K562 (cell line): ENCODE measurements around the gene NAP1L4. TPM values are rescaled to one million over a fixed set of nuclear protein-coding genes. Genes with fewer than 3 reads are reported as not detected.
A peak's percentile ranks its signal among the peaks of the same experiment; 100 is the strongest.

Source experiments
- BMI1 ChIP-seq: fragments of 150-350 bp; IDR thresholded peaks from 2 replicates; pipeline ENCODE4 v1.6.1; 2014; ENCODE audit warnings: low read length
- GABPB1 ChIP-seq: sonication (generic); formaldehyde crosslinking; IDR thresholded peaks from 2 replicates; pipeline ENCODE4 v1.8.0; 2022; ENCODE audit warnings: mild to moderate bottlenecking, missing genetic modification reagents
- GTF2A2 ChIP-seq: IDR thresholded peaks from 2 replicates; pipeline ENCODE4 v1.6.1; 2016; ENCODE audit warnings: mild to moderate bottlenecking, missing genetic modification characterization, missing compliant biosample characterization
- LARP7 ChIP-seq: fragments of 450-650 bp; IDR thresholded peaks from 2 replicates; pipeline ENCODE4 v1.6.1; 2016
- PHF8 ChIP-seq: fragments of 200-600 bp; sonication (generic); IDR thresholded peaks from 2 replicates; pipeline ENCODE4 v1.6.1; 2012; ENCODE audit warnings: mixed run types, mild to moderate bottlenecking, inconsistent platforms, low read length, moderate library complexity, borderline replicate concordance
- POLR2AphosphoS5 ChIP-seq: IDR thresholded peaks from 2 replicates; pipeline ENCODE4 v1.6.1; 2011; ENCODE audit warnings: mild to moderate bottlenecking, low read depth, low read length, moderate library complexity; ENCODE audit not compliant: control insufficient read depth, insufficient read depth
- PPARD ChIP-seq: fragments of 250-450 bp; sonication (Bioruptor Pico); IDR thresholded peaks from 2 replicates; pipeline ENCODE4 v1.8.0; 2022; ENCODE audit warnings: inconsistent platforms, mild to moderate bottlenecking, moderate library complexity
- SIRT6 ChIP-seq: IDR thresholded peaks from one replicate; pipeline ENCODE4 v1.6.1; 2012; ENCODE audit warnings: low read depth, mild to moderate bottlenecking, control low read depth, inconsistent platforms, low read length, moderate library complexity
- SUPT5H ChIP-seq: fragments of 450-650 bp; IDR thresholded peaks from 2 replicates; pipeline ENCODE4 v1.6.1; 2016
- TFAM ChIP-seq: fragments of 250-450 bp; sonication (Bioruptor Pico); conservative IDR thresholded peaks from 2 replicates; pipeline ENCODE4 v1.5.0; 2021; ENCODE audit warnings: mild to moderate bottlenecking, moderate library complexity
- TOE1 ChIP-seq, 2 experiments: fragments of 450-650 bp in 1 of 2; sonication (generic) in 1 of 2; formaldehyde crosslinking in 1 of 2; IDR thresholded peaks; 2 replicates each; pipeline versions ENCODE4 v1.7.1 to v1.8.0; 2016 to 2022; ENCODE audit warnings: borderline replicate concordance in 2 of 2, mild to moderate bottlenecking in 2 of 2, antibody characterized with exemption in 1 of 2, inconsistent platforms in 1 of 2, low read depth in 1 of 2, missing genetic modification reagents in 1 of 2, moderate library complexity in 1 of 2
- ZBTB1 ChIP-seq: sonication (generic); formaldehyde crosslinking; IDR thresholded peaks from 2 replicates; pipeline ENCODE4 v1.8.1; 2023; ENCODE audit warnings: missing genetic modification reagents, low read depth, mild to moderate bottlenecking, borderline replicate concordance
- ZNF175 ChIP-seq: fragments of 200-800 bp; sonication (Bioruptor generic); IDR thresholded peaks from 2 replicates; pipeline ENCODE4 v1.6.1; 2016; ENCODE audit warnings: low read depth, mild to moderate bottlenecking, missing genetic modification characterization, missing compliant biosample characterization
- ZNF217 ChIP-seq: sonication (generic); formaldehyde crosslinking; IDR thresholded peaks from 2 replicates; pipeline ENCODE4 v1.8.0; 2022; ENCODE audit warnings: mild to moderate bottlenecking, missing genetic modification reagents
- polyA plus RNA-seq, 8 experiments: library from polyadenylated mRNA; depleted of rRNA in 4 of 8; stranded (reverse) in 5 of 8; unstranded in 3 of 8; fragments of >200 nt; fragmentation: Nextera tagmentation in 2 of 8; fragmentation: Illumina TruSeq in 1 of 8; extraction: Ambion mirVana in 2 of 8; extraction: Trizol in 1 of 8; gene quantifications; 2 replicates each; pipeline versions ENCODE4 v1.2.1 to v1.2.3, GENCODE V29; 2011 to 2014; ENCODE audit warnings: inconsistent platforms in 1 of 8, missing spikeins in 1 of 8
- total RNA-seq, 7 experiments: library from RNA; depleted of rRNA in 6 of 7; stranded (reverse); fragments of >200 nt in 6 of 7; fragmentation: Illumina TruSeq in 2 of 7; extraction: Trizol in 2 of 7; gene quantifications; 2 replicates each; pipeline versions ENCODE4 v1.2.1 to v1.2.3, GENCODE V29; 2011 to 2021; ENCODE audit warnings: low replicate concordance in 1 of 7
- TF ChIP-seq, protein P1 (sequence below): IDR thresholded peaks from 3 replicates; pipeline ENCODE4 v1.6.1; 2011; ENCODE audit warnings: borderline replicate concordance, mild to moderate bottlenecking, moderate library complexity; ENCODE audit not compliant: insufficient read length; ENCODE audit errors: extremely low read depth
- TF ChIP-seq, protein P2 (sequence below): fragments of 250-450 bp; sonication (Bioruptor Pico); IDR thresholded peaks from 2 replicates; pipeline ENCODE4 v1.5.0; 2020; ENCODE audit warnings: mild to moderate bottlenecking, borderline replicate concordance
- TF ChIP-seq, protein P3 (sequence below), 3 experiments: fragments of 200-800 bp in 1 of 3; sonication (Bioruptor generic) in 1 of 3; sonication (generic) in 1 of 3; formaldehyde crosslinking in 1 of 3; IDR thresholded peaks; 2 replicates each; pipeline versions ENCODE4 v1.6.1 to v1.8.0; 2016 to 2022; ENCODE audit warnings: mild to moderate bottlenecking in 2 of 3, missing compliant biosample characterization in 2 of 3, missing genetic modification characterization in 2 of 3, missing genetic modification reagents in 1 of 3
- TF ChIP-seq, protein P4 (sequence below), 2 experiments: fragments of 450-650 bp; IDR thresholded peaks; 2 replicates each; pipeline ENCODE4 v1.6.1; 2016

Gene NAP1L4
- total and polyA plus RNA-seq, 9 of the 15 experiments (the other 6 are each of a cell fraction or from before 2014, with no cell fraction given), result 34.1 to 237 (median 179) TPM

DNA sequence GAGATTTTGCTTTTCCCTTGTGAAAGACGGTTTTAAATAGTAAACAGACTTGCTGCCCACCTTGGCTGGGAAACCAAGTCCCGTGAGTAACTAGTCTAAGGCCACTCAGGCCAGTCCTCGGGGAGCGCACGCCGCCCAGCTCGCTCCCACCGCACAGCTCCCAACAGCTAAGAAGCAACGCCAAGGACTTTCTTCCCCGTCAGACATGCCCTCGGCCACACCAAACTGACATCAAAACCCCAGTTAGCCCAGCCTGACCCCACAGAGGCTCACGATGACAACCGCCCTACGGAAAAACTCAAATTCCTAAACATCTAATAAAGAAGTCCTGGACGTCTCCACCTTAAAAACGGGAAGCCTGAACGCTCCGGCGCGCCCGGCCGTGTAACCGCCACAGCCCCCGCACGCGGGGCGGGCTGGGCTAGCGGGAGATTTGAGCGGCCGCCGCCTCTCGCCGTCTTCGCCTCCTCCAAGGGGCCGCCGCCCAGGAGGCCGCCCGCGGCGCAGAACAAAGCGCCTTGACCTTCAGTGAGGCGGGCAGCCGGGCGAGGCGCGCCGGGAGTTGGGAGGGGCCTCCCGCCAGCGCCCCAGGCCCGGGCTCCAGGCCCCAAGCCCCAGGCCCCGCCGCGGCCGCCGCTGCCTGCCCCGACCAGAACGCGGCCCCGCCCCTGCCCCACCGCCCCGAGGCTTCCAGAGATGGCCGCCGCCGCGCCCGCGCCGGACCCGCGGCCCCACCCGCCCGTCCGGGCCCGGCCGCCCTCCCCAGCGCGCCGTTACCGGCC, 486 bp downstream of the NAP1L4 start (continued):
- TF ChIP-seq, protein P1, sequence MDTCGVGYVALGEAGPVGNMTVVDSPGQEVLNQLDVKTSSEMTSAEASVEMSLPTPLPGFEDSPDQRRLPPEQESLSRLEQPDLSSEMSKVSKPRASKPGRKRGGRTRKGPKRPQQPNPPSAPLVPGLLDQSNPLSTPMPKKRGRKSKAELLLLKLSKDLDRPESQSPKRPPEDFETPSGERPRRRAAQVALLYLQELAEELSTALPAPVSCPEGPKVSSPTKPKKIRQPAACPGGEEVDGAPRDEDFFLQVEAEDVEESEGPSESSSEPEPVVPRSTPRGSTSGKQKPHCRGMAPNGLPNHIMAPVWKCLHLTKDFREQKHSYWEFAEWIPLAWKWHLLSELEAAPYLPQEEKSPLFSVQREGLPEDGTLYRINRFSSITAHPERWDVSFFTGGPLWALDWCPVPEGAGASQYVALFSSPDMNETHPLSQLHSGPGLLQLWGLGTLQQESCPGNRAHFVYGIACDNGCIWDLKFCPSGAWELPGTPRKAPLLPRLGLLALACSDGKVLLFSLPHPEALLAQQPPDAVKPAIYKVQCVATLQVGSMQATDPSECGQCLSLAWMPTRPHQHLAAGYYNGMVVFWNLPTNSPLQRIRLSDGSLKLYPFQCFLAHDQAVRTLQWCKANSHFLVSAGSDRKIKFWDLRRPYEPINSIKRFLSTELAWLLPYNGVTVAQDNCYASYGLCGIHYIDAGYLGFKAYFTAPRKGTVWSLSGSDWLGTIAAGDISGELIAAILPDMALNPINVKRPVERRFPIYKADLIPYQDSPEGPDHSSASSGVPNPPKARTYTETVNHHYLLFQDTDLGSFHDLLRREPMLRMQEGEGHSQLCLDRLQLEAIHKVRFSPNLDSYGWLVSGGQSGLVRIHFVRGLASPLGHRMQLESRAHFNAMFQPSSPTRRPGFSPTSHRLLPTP, result no peak
- TF ChIP-seq ZNF217 (CRISPR knock-in tag) (no peak), SUPT5H (peak; percentile 26; the same call in 1 of the 2 replicates), LARP7 (no peak), PHF8 (no peak), POLR2AphosphoS5 (peak; percentile 11; the same call in 1 of the 2 replicates), GABPB1 (CRISPR knock-in tag) (no peak), BMI1 (no peak), TOE1 (IDR thresholded peaks at IDR 0.05; ENCODE audit: borderline replicate concordance) (peak; percentile 62; the same call in 1 of the 2 replicates), TOE1 (CRISPR knock-in tag; IDR thresholded peaks at IDR 0.05; ENCODE audit: borderline replicate concordance, low read depth) (no peak), GTF2A2 (tag) (no peak), ZBTB1 (CRISPR knock-in tag) (no peak), ZNF175 (CRISPR knock-in tag) (no peak), PPARD (no peak), SIRT6 (no peak), TFAM (CRISPR knock-in tag) (no peak)
- TF ChIP-seq, protein P2, sequence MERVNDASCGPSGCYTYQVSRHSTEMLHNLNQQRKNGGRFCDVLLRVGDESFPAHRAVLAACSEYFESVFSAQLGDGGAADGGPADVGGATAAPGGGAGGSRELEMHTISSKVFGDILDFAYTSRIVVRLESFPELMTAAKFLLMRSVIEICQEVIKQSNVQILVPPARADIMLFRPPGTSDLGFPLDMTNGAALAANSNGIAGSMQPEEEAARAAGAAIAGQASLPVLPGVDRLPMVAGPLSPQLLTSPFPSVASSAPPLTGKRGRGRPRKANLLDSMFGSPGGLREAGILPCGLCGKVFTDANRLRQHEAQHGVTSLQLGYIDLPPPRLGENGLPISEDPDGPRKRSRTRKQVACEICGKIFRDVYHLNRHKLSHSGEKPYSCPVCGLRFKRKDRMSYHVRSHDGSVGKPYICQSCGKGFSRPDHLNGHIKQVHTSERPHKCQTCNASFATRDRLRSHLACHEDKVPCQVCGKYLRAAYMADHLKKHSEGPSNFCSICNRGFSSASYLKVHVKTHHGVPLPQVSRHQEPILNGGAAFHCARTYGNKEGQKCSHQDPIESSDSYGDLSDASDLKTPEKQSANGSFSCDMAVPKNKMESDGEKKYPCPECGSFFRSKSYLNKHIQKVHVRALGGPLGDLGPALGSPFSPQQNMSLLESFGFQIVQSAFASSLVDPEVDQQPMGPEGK (CRISPR knock-in tag), result no peak
- TF ChIP-seq, protein P3, sequence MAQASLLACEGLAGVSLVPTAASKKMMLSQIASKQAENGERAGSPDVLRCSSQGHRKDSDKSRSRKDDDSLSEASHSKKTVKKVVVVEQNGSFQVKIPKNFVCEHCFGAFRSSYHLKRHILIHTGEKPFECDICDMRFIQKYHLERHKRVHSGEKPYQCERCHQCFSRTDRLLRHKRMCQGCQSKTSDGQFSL (CRISPR knock-in tag; IDR thresholded peaks at IDR 0.05), result no peak
- TF ChIP-seq, protein P3 (tag; IDR thresholded peaks at IDR 0.05), result no peak
- TF ChIP-seq, protein P4, sequence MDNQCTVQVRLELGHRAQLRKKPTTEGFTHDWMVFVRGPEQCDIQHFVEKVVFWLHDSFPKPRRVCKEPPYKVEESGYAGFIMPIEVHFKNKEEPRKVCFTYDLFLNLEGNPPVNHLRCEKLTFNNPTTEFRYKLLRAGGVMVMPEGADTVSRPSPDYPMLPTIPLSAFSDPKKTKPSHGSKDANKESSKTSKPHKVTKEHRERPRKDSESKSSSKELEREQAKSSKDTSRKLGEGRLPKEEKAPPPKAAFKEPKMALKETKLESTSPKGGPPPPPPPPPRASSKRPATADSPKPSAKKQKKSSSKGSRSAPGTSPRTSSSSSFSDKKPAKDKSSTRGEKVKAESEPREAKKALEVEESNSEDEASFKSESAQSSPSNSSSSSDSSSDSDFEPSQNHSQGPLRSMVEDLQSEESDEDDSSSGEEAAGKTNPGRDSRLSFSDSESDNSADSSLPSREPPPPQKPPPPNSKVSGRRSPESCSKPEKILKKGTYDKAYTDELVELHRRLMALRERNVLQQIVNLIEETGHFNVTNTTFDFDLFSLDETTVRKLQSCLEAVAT (IDR thresholded peaks at IDR 0.05), result peak; percentile 53 to 70; a peak in 2 of 4 replicates
